Mesothelial cell of epicardium (in vitro differentiated cells): Measurements from ENCODE around the gene ADGRA1. TPM values are rescaled to one million over a fixed set of nuclear protein-coding genes. Genes with fewer than 3 reads are reported as not detected.

Experiments
- DNase-seq, 2 experiments: peaks; one replicate each; pipeline ENCODE4 v3.0.0; 2021; ENCODE audit warnings: low spot score in 2 of 2; ENCODE audit not compliant: unreplicated experiment in 2 of 2
- H3K27ac Mint-ChIP-seq: 2 replicates; pipeline ENCODE4 v1.8.0; 2021; ENCODE audit warnings: mixed read lengths
- H3K27me3 Mint-ChIP-seq: 2 replicates; pipeline ENCODE4 v1.8.0; 2021; ENCODE audit warnings: low read depth, mixed read lengths
- H3K36me3 Mint-ChIP-seq: 2 replicates; pipeline ENCODE4 v1.8.0; 2021; ENCODE audit warnings: mixed read lengths
- H3K4me1 Mint-ChIP-seq: 2 replicates; pipeline ENCODE4 v1.8.0; 2021; ENCODE audit warnings: mixed read lengths
- H3K4me3 Mint-ChIP-seq: 2 replicates; pipeline ENCODE4 v1.8.0; 2021; ENCODE audit warnings: mild to moderate bottlenecking, moderate library complexity, mixed read lengths
- H3K9me3 Mint-ChIP-seq: 2 replicates; pipeline ENCODE4 v1.8.0; 2021; ENCODE audit warnings: mixed read lengths
- CTCF ChIP-seq: fragments of 200-600 bp; sonication (generic); IDR thresholded peaks from one replicate; pipeline ENCODE4 v1.5.0; 2021; ENCODE audit warnings: antibody characterized with exemption; ENCODE audit not compliant: unreplicated experiment
- total RNA-seq: library from RNA; stranded (reverse); gene quantifications from 3 replicates; pipeline ENCODE4 v1.2.1, GENCODE V29; 2021

ADGRA1 gene
- total RNA-seq, 1 donor from 2014 or later, result not detected

GRCh38 chr10:133071733-133072132, 16.0 kb upstream of the ADGRA1 start:
- H3K27ac Mint-ChIP-seq, result no peak overlapping the region
- no peak overlapping the region for H3K4me3 Mint-ChIP-seq
- TF ChIP-seq CTCF, result no peak
- no peak for DNase-seq
- H3K27me3 Mint-ChIP-seq, result peaks cover 9% of the 10 kb centered on the region
- H3K4me1 Mint-ChIP-seq, result no peaks in the 10 kb centered on the region
- no peaks in the 10 kb centered on the region for H3K9me3 Mint-ChIP-seq
- H3K36me3 Mint-ChIP-seq, result no peaks in the 10 kb centered on the region

GRCh38 chr10:133072196-133072595, 15.5 kb upstream of the ADGRA1 start:
- H3K27ac Mint-ChIP-seq, result no peak overlapping the region
- no peaks in the 10 kb centered on the region for H3K9me3 Mint-ChIP-seq
- H3K4me3 Mint-ChIP-seq, result no peak overlapping the region
- no peak for DNase-seq
- TF ChIP-seq CTCF, result no peak
- H3K36me3 Mint-ChIP-seq, result no peaks in the 10 kb centered on the region
- peaks cover 7% of the 10 kb centered on the region for H3K27me3 Mint-ChIP-seq
- no peaks in the 10 kb centered on the region for H3K4me1 Mint-ChIP-seq

- Mint-ChIP-seq H3K36me3 (no peaks in the 10 kb centered on the region), H3K27ac (no peak overlapping the region), H3K4me1 (no peaks in the 10 kb centered on the region), H3K27me3 (peaks cover 4% of the 10 kb centered on the region), H3K4me3 (no peak overlapping the region), H3K9me3 (no peaks in the 10 kb centered on the region)
- no peak for DNase-seq
- no peak for TF ChIP-seq CTCF
Measured at GRCh38 chr10:133072720-133073390, 14.9 kb upstream of the ADGRA1 start.

- DNase-seq, result no peak
- no peak for TF ChIP-seq CTCF
- Mint-ChIP-seq H3K27ac (no peak overlapping the region), H3K36me3 (no peaks in the 10 kb centered on the region), H3K27me3 (peaks cover 10% of the 10 kb centered on the region), H3K9me3 (no peaks in the 10 kb centered on the region), H3K4me1 (no peaks in the 10 kb centered on the region), H3K4me3 (no peak overlapping the region)
Measured at GRCh38 chr10:133075346-133076137, 12.2 kb upstream of the ADGRA1 start.

GRCh38 chr10:133076274-133077038, 11.3 kb upstream of the ADGRA1 start:
- Mint-ChIP-seq H3K36me3 (no peaks in the 10 kb centered on the region), H3K9me3 (no peaks in the 10 kb centered on the region), H3K4me3 (no peak overlapping the region), H3K4me1 (no peaks in the 10 kb centered on the region), H3K27ac (no peak overlapping the region), H3K27me3 (peaks cover 15% of the 10 kb centered on the region)
- TF ChIP-seq CTCF, result no peak
- no peak for DNase-seq
